Measurements from ENCODE around the gene NDUFA6. TPM values are rescaled to one million over a fixed set of nuclear protein-coding genes. Genes with fewer than 3 reads are reported as not detected.
"Not testable (repeated sequence)": the region's sequence is repeated elsewhere in the genome, so short reads cannot be mapped to it uniquely, and the experiment has no call there.

NDUFA6 gene
- total and polyA plus RNA-seq, 10 of the 15 experiments (the other 5 are each of a cell fraction or from before 2014, with no cell fraction given) = 85.9 to 511 (median 128) TPM

GRCh38 chr22:42104332-42104860 lies 13.8 kb upstream of the NDUFA6 start:
- CTCF ChIA-PET; H3K4me2 ChIP-seq (ENCODE audit: control insufficient read depth, insufficient read depth); ATAC-seq; SMC1A ChIA-PET (ENCODE audit: uncharacterized antibody, unreplicated experiment); H4K20me1 ChIP-seq (ENCODE audit: control insufficient read depth, insufficient read depth); H3K79me2 ChIP-seq (ENCODE audit: control insufficient read depth, insufficient read depth, low read length); H3K9ac ChIP-seq (ENCODE audit: control insufficient read depth, insufficient read depth, low read length); BruUV-seq (replicated peaks); H3K4me3 ChIP-seq; H3K4me1 ChIP-seq (ENCODE audit: control insufficient read depth, insufficient read depth, low read length); H2AFZ ChIP-seq (ENCODE audit: control insufficient read depth, low read depth, low read length); POLR2A ChIA-PET; RAD21 ChIA-PET (ENCODE audit: unreplicated experiment); H3K27ac ChIP-seq (ENCODE audit: control insufficient read depth, insufficient read depth); H3K9me3 ChIP-seq (replicated peaks; ENCODE audit: control insufficient read depth, insufficient read depth, low read length); DNase-seq (ENCODE audit: low read depth, low spot score); intact Hi-C loops (cut with micrococcal nuclease; ENCODE audit: unreplicated experiment); H3K36me3 ChIP-seq (ENCODE audit: control insufficient read depth in 2 of 2, insufficient read depth in 2 of 2, low read length in 1 of 2); H3K27me3 ChIP-seq (replicated peaks in 1 of 2; ENCODE audit: control insufficient read depth in 2 of 2, insufficient read depth in 2 of 2, low read length in 1 of 2); FAIRE-seq; in situ Hi-C loops (cut with MboI): not testable (repeated sequence)
- 97% methylated on average over 6 of the region's 6 CpGs for WGBS (ENCODE audit: insufficient coverage, insufficient replicate concordance, low lambda C conversion rate, missing lambda C conversion rate)
- TF ChIP-seq CBX5 (IDR thresholded peaks at IDR 0.05; ENCODE audit: low read depth) = peak; percentile 75; the same call in 1 of the 2 replicates

GRCh38 chr22:42101199-42101598 lies 10.6 kb upstream of the NDUFA6 start:
- peaks cover 6% of the 10 kb centered on the region for H3K9me3 ChIP-seq (replicated peaks; ENCODE audit: control insufficient read depth, insufficient read depth, low read length)
- intact Hi-C loops (cut with micrococcal nuclease; ENCODE audit: unreplicated experiment) = no loop called here
- no peaks in the 10 kb centered on the region for H3K27me3 ChIP-seq (replicated peaks in 1 of 2; ENCODE audit: control insufficient read depth in 2 of 2, insufficient read depth in 2 of 2, low read length in 1 of 2)
- no peak for TF ChIP-seq ZSCAN29 (IDR thresholded peaks at IDR 0.05)
- no peak for TF ChIP-seq FOXK2 (IDR thresholded peaks at IDR 0.05)
- no peak for TF ChIP-seq CHD2 (IDR thresholded peaks at IDR 0.05; ENCODE audit: borderline replicate concordance, low read depth, low read length)
- no peak for TF ChIP-seq STAT1 (conservative IDR thresholded peaks at IDR 0.05)
- TF ChIP-seq HDAC6 (IDR thresholded peaks at IDR 0.05; ENCODE audit: unreplicated experiment) = no peak
- no peak for TF ChIP-seq IKZF1 (conservative IDR thresholded peaks at IDR 0.05)
- TF ChIP-seq ATF7 (IDR thresholded peaks at IDR 0.05; ENCODE audit: low read depth) = no peak
- no peak for TF ChIP-seq ZNF217 (IDR thresholded peaks at IDR 0.05)
- no peak for TF ChIP-seq RUNX3 (IDR thresholded peaks at IDR 0.05; ENCODE audit: low read length)
- ChIA-PET SMC1A (ENCODE audit: uncharacterized antibody, unreplicated experiment) (interaction anchor here (2.7 kb wide), 1 partner anchor 10 kb away, joined by 8 read pairs; the partner anchor contains the start of gene NDUFA6), CTCF (interaction anchor here (1.2 to 1.6 kb wide), 2 partner anchors 10 to 11 kb away, joined by 4 to 5 read pairs; no protein-coding TSS in a partner anchor), RAD21 (ENCODE audit: unreplicated experiment) (no interaction called here), POLR2A (interaction anchor here (0.6 kb wide), 1 partner anchor 416 kb away, joined by 6 read pairs; no protein-coding TSS in a partner anchor)
- H3K4me3 ChIP-seq = no peak overlapping the region
- no peaks in the 10 kb centered on the region for H3K79me2 ChIP-seq (ENCODE audit: control insufficient read depth, insufficient read depth, low read length)
- no peaks in the 10 kb centered on the region for H3K4me1 ChIP-seq (ENCODE audit: control insufficient read depth, insufficient read depth, low read length)
- FAIRE-seq = no peak
- H3K4me2 ChIP-seq (ENCODE audit: control insufficient read depth, insufficient read depth) = no peak overlapping the region
- DNase-seq (ENCODE audit: low read depth, low spot score) = no peak
- WGBS (ENCODE audit: insufficient coverage, insufficient replicate concordance, low lambda C conversion rate, missing lambda C conversion rate) = 94% methylated on average over 3 of the region's 3 CpGs
- H3K9ac ChIP-seq (ENCODE audit: control insufficient read depth, insufficient read depth, low read length) = no peak overlapping the region
- no TSS peak for BruUV-seq (replicated peaks)
- in situ Hi-C loops (cut with MboI) = no loop called here
- H2AFZ ChIP-seq (ENCODE audit: control insufficient read depth, low read depth, low read length) = no peak overlapping the region
- ATAC-seq = no peak
- H3K36me3 ChIP-seq (ENCODE audit: control insufficient read depth in 2 of 2, insufficient read depth in 2 of 2, low read length in 1 of 2) = no peaks in the 10 kb centered on the region
- no peaks in the 10 kb centered on the region for H4K20me1 ChIP-seq (ENCODE audit: control insufficient read depth, insufficient read depth)
- no peak overlapping the region for H3K27ac ChIP-seq (ENCODE audit: control insufficient read depth, insufficient read depth)

Measured in GM12878 (cell line).